ENCODE measurements around the gene TGM1. TPM values are rescaled to one million over a fixed set of nuclear protein-coding genes. Genes with fewer than 3 reads are reported as not detected.

The TGM1 gene
- total RNA-seq, 1 donor from 2014 or later: 7.7 TPM

DNA sequence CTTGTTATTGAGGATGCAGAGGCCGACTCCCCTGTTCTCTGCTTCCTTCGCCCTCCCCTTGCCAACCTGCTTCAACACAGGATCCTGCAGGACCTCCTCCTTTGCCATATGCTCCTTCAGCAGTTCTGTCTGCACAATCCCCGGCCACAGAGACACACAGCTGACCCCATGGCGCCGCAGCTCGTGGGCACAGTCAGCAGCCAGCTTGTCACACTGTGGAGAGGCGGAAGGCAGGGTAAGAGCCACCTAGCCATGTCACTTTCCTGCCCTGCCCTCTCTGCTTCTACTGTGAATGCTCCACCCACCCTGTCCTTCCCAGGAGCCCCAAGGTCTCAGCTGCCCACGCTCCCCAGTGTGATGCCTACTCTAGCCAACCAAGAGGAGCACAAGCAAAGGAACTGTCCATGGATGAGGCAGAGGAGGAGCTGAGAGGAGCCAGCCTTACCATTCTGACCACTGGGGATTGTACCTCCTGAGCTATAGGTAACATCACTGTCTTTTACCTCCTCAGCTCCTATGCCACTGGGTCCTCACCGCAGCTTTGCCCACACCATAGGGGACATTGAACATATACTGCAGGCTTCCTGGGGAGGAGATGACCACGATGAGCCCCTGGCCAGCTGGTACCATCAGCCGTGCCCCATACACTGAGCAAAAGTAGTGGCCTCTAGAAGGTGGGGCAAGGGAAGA is 29.3 kb upstream of the TGM1 start:
- no peak for DNase-seq (ENCODE audit: low spot score)

DNA sequence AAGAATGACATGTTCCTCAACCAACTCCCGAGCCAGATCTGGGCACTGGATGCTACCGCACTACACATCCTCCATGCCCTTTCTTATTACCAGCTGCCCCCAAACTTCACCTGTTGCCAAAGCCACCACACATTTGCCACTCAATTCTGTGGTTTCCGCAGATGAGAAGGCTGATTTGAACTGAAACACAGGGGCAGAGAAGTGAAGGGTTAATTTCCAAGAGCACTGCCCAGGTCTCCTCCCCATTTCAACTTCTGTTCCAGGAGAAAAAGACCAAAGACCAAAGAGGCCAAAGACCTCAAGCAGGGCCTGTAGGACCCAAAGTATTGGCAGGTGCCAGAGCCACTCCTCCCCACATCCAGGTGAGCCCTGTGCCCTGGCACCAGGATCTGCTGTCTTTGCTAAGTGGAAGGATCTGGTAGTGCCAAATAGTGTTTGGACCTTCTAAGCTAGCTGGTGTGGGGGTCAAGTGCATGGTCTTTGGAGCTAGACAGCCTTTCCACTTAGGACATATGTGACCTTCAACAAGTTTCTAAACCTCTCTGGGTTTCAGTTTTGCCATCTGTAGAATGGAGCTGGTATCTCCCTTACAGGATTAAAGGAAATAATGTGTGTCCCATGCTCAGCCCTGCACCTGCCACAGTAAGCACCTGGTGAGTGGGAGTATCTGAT is 28.6 kb upstream of the TGM1 start:
- no peak for DNase-seq (ENCODE audit: low spot score)

- no peak for DNase-seq (ENCODE audit: low spot score)
These were observed 27.8 kb upstream of the TGM1 start for GRCh38 chr14:24290746-24291145.

DNA sequence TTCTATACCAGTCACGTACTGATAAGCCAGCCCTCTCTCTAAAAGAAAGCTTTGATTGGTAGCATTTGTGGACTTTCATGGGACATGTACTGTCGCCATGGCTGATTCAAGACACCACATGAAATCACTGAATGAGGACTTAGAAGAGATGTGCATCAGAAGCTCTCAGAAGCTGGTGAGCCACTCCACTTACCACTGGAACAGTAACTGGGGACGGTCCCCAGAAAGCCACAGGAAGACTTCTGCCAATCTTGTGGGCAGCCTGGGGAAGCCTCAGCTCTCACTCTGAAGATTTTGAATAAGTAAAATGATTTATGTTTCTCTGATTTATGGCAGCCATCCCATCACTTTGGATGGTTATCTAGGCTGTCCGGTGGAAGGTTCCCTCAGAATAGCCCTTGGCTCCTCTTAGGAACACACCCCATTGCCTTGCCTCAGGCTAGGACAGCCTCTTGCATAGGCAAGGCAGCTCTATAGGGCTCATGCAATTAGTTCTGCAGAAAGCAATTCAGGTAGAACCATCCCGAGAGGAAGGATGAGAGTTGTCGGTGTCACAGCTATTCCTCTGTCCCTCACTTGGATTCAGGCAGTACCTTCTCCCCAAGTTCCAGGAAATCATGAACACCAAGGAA is 26.8 kb upstream of the TGM1 start:
- no peak for DNase-seq (ENCODE audit: low spot score)

DNA sequence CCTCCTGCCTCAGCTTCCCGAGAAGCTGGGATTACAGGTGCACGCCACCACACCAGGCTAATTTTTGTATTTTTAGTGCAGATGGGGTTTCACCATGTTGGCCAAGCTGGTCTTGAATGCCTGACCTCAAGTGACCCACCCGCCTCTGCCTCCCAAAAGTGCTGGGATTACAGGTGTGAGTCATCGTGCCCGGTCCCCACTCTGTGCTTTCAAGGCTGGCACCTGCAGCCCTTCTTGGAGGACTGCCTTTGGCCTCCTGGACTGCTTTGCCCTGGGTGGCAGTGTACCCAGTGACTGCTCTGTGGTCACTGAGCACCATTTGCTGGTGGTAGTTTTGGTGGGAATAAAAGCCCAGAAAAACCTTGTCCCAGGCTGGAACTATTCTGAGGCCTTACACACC is 24.0 kb upstream of the TGM1 start:
- DNase-seq (ENCODE audit: low spot score): no peak

DNA sequence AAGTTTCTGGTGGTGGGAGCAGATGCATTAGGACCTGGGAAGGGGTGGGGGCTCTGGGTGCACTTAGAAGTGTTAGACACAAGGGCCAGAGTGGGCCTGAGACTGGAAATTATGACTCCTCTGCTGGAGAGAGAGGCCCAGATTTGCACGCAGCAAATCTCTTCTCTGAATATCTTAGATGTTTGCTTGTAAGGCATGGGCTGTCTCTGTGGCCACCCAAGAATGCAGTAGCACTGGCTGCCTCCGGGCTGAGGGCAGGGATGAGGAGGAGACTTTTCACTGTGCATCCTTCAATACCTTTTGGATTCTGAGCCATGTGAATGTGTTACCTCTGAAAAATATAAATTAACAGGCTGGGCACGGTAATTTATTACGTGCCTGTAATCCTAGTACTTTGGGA is 22.4 kb upstream of the TGM1 start:
- DNase-seq (ENCODE audit: low spot score): no peak

GRCh38 chr14:24284501-24285035 is 21.6 kb upstream of the TGM1 start:
- DNase-seq (ENCODE audit: low spot score): no peak

DNA sequence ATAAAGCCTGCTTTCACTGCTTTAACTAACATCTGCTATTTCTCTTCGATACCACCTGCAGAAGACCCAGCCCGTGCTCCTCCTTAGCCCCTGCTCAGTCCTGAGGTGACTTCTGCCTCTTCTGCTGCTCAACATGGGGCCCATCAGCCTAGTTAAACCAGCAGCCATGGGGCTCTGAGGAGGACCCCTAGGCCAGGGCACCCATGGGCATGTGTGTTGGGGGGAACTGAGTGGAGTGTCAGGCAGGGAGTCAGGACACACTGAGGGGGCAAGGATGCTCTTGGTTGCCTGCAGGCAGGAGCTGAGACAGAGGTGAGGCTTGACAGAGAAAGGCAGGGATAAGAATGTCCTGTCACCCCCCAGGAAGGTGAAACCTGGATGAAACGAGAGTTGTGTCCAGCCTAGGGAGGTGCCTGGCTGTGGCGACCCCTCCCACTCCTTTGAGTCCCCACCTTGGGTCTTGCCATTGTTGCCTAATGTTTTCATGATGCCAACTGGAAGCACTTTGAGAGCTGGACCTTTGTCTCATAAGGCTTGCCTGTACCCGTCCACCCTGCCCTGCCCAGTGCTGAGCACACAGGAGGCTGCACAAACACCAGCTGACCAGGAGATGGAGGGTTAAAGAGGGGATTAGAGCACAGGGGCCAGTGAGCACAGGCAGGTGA is 21.0 kb upstream of the TGM1 start:
- no peak for DNase-seq (ENCODE audit: low spot score)

GRCh38 chr14:24282736-24283135 is 19.8 kb upstream of the TGM1 start:
- DNase-seq (ENCODE audit: low spot score): no peak

DNA sequence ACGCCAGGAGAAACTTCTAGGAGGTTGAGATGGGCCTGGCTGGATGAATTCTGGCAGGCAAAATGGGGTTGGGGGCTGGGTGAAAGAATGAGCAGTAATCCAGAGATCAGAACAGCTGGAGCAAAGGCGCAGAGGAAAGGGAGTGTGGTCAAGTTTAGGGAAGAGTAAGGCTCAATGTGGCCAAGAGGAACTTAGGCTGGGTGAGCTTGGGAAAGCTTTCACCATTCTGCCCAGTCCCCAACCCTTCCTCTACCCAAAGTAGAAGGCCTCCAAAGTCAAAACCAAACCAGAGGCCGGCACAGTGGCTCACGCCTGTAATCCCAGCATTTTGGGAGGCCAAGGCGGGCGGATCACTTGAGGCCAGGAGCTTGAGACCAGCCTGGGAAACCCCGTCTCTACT is 18.7 kb upstream of the TGM1 start:
- no peak for DNase-seq (ENCODE audit: low spot score)

DNA sequence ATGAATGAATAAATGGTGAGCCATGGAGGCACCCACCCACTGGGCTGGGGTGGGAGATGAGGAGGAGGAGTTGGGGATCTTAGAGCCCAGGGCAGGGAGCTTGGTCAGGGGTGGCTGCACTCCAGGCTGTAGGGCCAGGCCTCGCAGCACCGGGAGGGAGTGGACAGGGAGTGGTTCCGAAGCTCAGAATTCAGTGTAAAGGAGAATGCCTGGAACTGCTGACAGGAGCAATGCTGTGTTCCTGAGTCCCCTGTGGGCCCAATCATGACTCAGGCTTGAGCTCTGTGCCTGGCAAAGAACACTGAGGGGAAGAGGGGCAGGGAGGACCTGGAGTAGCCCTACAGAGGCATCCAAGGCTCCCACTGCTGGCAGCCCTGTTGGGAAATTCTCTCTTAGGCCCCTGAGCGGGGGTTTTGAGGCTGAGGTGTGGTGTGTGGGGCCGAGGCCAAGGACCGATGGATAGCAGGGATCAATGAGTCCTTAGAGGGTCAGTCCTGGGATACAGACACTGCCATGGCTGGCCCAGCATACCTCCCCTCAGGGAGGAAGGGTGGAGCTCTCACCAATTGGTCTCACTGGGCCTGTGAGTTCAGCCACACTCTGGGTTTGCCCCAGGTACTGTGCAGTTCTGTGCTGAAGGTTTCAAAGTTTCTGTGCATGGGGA is 18.0 kb upstream of the TGM1 start:
- DNase-seq (ENCODE audit: low spot score): no peak

DNA sequence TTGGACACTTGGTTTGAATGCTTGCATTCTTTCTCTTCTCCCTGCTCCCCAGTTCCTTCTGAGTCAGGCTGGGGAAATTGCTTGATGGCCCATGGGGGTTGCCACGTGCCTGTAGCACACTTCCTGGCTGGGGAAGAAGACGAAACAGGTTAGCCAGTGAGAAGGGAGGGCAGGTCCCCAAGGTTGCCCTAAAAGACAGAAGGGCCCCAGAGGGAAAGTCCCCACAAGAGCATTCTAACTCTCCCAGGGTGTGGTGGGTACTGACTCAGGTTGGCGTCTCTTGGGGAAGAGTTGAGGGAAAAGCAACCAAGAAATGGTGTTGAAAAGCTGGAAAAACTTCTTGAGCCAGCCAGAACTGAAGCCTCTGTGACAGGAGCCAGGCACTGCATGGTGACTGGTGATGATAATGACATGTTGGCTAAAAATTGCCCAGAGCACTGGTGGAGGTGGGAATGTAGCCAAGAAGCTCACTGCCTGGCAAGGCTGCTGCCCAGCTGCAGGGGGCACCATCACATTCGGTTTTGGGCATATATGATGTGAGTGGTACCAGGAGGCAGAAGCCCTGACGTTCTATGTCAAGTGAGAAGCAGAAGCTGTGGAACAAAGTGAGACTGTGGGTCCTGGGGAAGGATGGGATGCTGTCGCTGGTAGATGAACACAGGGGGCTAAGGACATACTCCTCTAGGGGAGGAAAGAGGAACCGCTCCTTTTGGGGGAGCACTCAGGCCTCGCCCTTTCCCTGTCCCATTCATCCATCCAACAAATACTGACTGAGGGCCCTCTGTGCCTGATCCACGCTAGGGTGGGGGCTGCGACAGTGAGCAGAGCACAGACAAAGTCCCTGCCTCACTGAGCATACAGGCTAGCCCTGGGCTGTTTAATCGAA is 16.6 kb upstream of the TGM1 start:
- no peak for DNase-seq (ENCODE audit: low spot score)

GRCh38 chr14:24278424-24278823 is 15.4 kb upstream of the TGM1 start:
- DNase-seq (ENCODE audit: low spot score): no peak

GRCh38 chr14:24277606-24278321 is 14.8 kb upstream of the TGM1 start:
- DNase-seq (ENCODE audit: low spot score): no peak

- no peak for DNase-seq (ENCODE audit: low spot score)
These were observed 14.1 kb upstream of the TGM1 start for GRCh38 chr14:24277071-24277470.

DNA sequence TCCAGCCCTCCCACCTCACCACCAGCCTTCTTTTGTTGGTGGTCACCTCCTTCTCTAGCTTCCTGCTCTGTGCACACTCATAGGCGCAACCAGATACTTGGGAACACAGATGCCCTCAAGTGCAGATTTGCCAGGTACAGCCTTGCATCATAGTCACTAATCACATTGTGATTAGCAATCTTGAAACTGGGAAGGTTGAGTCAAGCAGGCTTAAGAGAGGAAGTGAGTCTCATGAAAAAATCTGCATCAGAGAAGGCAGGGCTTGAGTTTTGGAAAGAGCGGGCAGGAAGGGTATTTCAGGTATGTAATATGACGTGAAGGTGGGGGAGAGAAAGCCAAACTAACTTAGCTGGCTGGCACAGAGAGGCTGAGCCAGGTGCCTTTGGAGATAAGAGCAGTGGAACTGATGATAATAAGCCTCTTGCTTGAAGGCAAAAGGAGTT is 11.1 kb upstream of the TGM1 start:
- DNase-seq (ENCODE audit: low spot score): no peak

DNA sequence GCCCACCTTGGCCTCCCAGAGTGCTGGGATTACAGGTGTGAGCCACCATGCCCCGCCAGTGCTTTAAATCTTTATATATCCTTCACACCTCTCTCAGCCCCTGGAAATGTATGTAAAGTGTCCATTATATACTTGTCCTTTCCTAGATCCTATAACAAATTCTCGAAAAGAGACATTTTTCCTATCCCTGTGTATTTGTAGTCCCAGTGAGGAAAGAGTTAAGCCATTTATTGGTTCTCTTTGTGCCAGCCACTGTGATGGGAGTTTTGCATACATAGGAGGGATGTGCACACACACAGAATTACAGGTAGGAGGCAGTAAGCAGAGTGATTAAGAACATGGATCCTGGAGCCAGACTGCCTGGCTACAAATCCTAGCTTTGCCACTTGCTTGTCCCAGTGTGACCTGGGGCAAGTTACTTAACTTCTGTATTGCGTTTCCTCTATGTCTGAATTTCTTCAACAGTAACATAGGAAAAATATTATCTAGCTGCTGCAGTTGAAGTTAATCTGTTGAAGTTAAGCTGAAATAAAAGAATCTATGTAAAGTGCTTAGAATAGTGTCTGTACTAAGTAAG is 10.5 kb upstream of the TGM1 start:
- no peak for DNase-seq (ENCODE audit: low spot score)

- DNase-seq (ENCODE audit: low spot score): no peak
These were observed 9.5 kb upstream of the TGM1 start for GRCh38 chr14:24272467-24272866.

DNA sequence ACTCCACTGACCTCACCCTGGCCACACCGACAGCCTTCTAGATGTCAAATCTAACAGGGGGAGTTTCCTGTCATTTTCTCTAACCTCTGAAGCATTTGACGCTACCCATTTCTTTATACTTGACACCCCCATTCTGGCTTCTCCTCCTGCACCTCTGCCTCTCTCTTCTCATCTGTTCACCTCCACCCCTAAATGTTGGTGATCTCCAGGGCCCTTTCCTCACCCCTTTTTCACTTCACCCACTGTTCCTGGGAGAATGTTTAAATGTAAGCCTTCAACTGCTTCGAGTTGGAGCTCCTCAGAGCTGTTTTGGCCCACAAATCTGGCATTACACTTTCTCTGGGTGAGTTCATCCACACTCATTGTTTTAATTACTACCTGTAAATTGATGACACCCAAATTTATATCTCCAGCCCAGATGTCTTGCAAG is 8.9 kb upstream of the TGM1 start:
- DNase-seq (ENCODE audit: low spot score): no peak
